Small intestine (tissue), 16 donors: ENCODE measurements around the gene MFSD6. TPM values are rescaled to one million over a fixed set of nuclear protein-coding genes. Genes with fewer than 3 reads are reported as not detected.
"Not testable (repeated sequence)": the region's sequence is repeated elsewhere in the genome, so short reads cannot be mapped to it uniquely, and the experiment has no call there.

Experiments used
- DNase-seq, 2 donors: peaks; one replicate each; pipeline versions ENCODE4 v3.0.0 to v3.0.0-alpha.2; 2013
- FAIRE-seq: peaks from 2 replicates; lab custom pipeline; 2012; peaks lifted over from hg19 to GRCh38; lab: Jason Lieb, UNC
- H3K27ac ChIP-seq, 3 donors: one replicate each; pipeline ENCODE4 v1.5.1; 2013; ENCODE audit warnings: low read length in 2 of 3, mild to moderate bottlenecking in 2 of 3, control low read depth in 1 of 3, inconsistent platforms in 1 of 3, low read depth in 1 of 3, moderate library complexity in 1 of 3
- H3K27me3 ChIP-seq, 3 donors: one replicate each; pipeline ENCODE4 v1.6.1; 2013; ENCODE audit warnings: low read length in 3 of 3, inconsistent platforms in 1 of 3; ENCODE audit not compliant: control insufficient read depth in 3 of 3, insufficient read depth in 3 of 3
- H3K36me3 ChIP-seq, 3 donors: one replicate each; pipeline ENCODE4 v1.6.1; 2013; ENCODE audit warnings: low read length in 3 of 3, inconsistent platforms in 1 of 3, low read depth in 1 of 3, mild to moderate bottlenecking in 1 of 3, moderate library complexity in 1 of 3; ENCODE audit not compliant: control insufficient read depth in 3 of 3, insufficient read depth in 2 of 3
- H3K4me1 ChIP-seq, 3 donors: one replicate each; pipeline ENCODE4 v1.6.1; 2013; ENCODE audit warnings: low read length in 2 of 3, inconsistent platforms in 1 of 3, low read depth in 1 of 3, mild to moderate bottlenecking in 1 of 3, moderate library complexity in 1 of 3; ENCODE audit not compliant: control insufficient read depth in 3 of 3, insufficient read depth in 2 of 3
- H3K4me3 ChIP-seq, 3 donors: one replicate each; pipeline ENCODE4 v1.5.1; 2013; ENCODE audit warnings: low read length in 3 of 3, control low read depth in 1 of 3, inconsistent platforms in 1 of 3, low read depth in 1 of 3, mild to moderate bottlenecking in 1 of 3, moderate library complexity in 1 of 3
- H3K9me3 ChIP-seq, 2 donors: one replicate each; pipeline ENCODE4 v1.6.1; 2013; ENCODE audit warnings: low read depth in 1 of 2, low read length in 1 of 2; ENCODE audit not compliant: control insufficient read depth in 2 of 2, insufficient read depth in 1 of 2
- WGBS, 3 donors: extraction: QIAGEN DNeasy Blood & Tissue Kit; methylation state at CpG; one replicate each; pipeline ENCODE4 v1.1.7; 2013; 5-methylcytosine and 5-hydroxymethylcytosine counted together
- long read RNA-seq, 10 donors: transcript quantifications; one replicate each; lab custom pipeline, GENCODE V29; 2026
- polyA plus RNA-seq, 4 donors: library from polyadenylated mRNA; stranded (reverse) in 3 of 4; unstranded in 1 of 4; fragments of 200-250 nt in 3 of 4; fragments of 120-200 nt in 1 of 4; gene quantifications; one replicate each; pipeline versions ENCODE4 v1.2.1 to v1.2.3, GENCODE V29; 2013
- donor health status: healthy with polysubstance abuse.
- donor health status: control.
- donor health status: control.
- donor health status: Bipolar disorder and iron deficiency.
- donor health status: healthy.

Gene MFSD6
- 10 to 100 TPM in 3 of 4 donors, 1 to 10 TPM in 1; 5.9 to 24.4 (median 15.1) TPM for polyA plus RNA-seq
- long read RNA-seq, donor 1, result 0 reads
- long read RNA-seq, donor 2, result 0 reads
- long read RNA-seq, donor 3, full-length matches to known transcripts, result 8 of 8 reads
- long read RNA-seq, donor 3, partial matches to known transcripts, result 0 of 8 reads
- long read RNA-seq, donor 3, other reads (novel, unspliced or antisense), result 0 of 8 reads
- long read RNA-seq, donor 4, result 0 reads
- long read RNA-seq, donor 5, result 0 reads
- long read RNA-seq, donor 6, partial matches to known transcripts, result 0 of 2 reads
- long read RNA-seq, donor 6, other reads (novel, unspliced or antisense), result 0 of 2 reads
- long read RNA-seq, donor 7, result 0 reads
- long read RNA-seq, donor 8, partial matches to known transcripts, result 0 of 1 reads
- long read RNA-seq, donor 8, other reads (novel, unspliced or antisense), result 0 of 1 reads
- long read RNA-seq, donor 9, partial matches to known transcripts, result 0 of 1 reads
- long read RNA-seq, donor 9, other reads (novel, unspliced or antisense), result 0 of 1 reads
- long read RNA-seq, donor 10, full-length matches to known transcripts, result 5 of 5 reads
- long read RNA-seq, donor 10, partial matches to known transcripts, result 0 of 5 reads
- long read RNA-seq, donor 10, other reads (novel, unspliced or antisense), result 0 of 5 reads

- Histone ChIP-seq H3K4me3 (peak within 1 kb of the TSS; percentile 51 to 95 (median 91)), H3K27ac (peak within 1 kb of the TSS; percentile 53 to 97 (median 93)), H3K36me3 (no peaks in the 10 kb centered on the region), H3K9me3 (no peaks in the 10 kb centered on the region), H3K27me3 (no peaks in the 10 kb centered on the region), H3K4me1 (peaks cover 4 to 24% (median 5%) of the 10 kb centered on the region in 3 donors)
- peak; percentile 72 to 86 for DNase-seq
- 1 to 2% (median 1%) methylated on average over 30 to 98 of the region's 98 CpGs for WGBS, 3 donors
- no peak for FAIRE-seq
Observed at GRCh38 chr2:190407662-190408537, at the start of gene MFSD6. MFSD6 (plus strand) TSS chr2:190408355; CDS start chr2:190436030, 27,675 bp downstream.

- FAIRE-seq, H3K4me3 ChIP-seq, H3K36me3 ChIP-seq, DNase-seq, H3K27me3 ChIP-seq, H3K9me3 ChIP-seq: not testable (repeated sequence)
- Histone ChIP-seq H3K4me1 (peaks cover 4 to 24% (median 8%) of the 10 kb centered on the region in 3 donors), H3K27ac (peak overlapping the region in 2 of 3 donors; percentile 3 to 24)
- 78 to 84% (median 80%) methylated on average over 8 of the region's 8 CpGs for WGBS, 3 donors
Observed at GRCh38 chr2:190358655-190359448, 49.3 kb upstream of the MFSD6 start.

- Histone ChIP-seq H3K9me3 (no peaks in the 10 kb centered on the region), H3K36me3 (peaks cover 0 to 2% (median 2%) of the 10 kb centered on the region in 3 donors), H3K4me3 (no peak overlapping the region), H3K27me3 (no peaks in the 10 kb centered on the region), H3K4me1 (peaks cover 0 to 14% (median 5%) of the 10 kb centered on the region in 3 donors), H3K27ac (no peak overlapping the region)
- no peak for FAIRE-seq
- no peak for DNase-seq
Observed at GRCh38 chr2:190360561-190360960, 47.6 kb upstream of the MFSD6 start.

- WGBS, 3 donors, result 84 to 99% (median 95%) methylated on average over 3 of the region's 3 CpGs
- no peak for DNase-seq
- Histone ChIP-seq H3K36me3 (peaks cover under 1 to 5% (median 2%) of the 10 kb centered on the region in 3 donors), H3K27me3 (no peaks in the 10 kb centered on the region), H3K4me3 (no peak overlapping the region), H3K4me1 (peaks cover 0 to 12% (median 5%) of the 10 kb centered on the region in 3 donors), H3K9me3 (no peaks in the 10 kb centered on the region), H3K27ac (no peak overlapping the region)
- FAIRE-seq, result no peak
Observed at GRCh38 chr2:190360965-190361364, 47.2 kb upstream of the MFSD6 start.

GRCh38 chr2:190361572-190361971 lies 46.6 kb upstream of the MFSD6 start:
- WGBS, 3 donors, result 56 to 92% (median 76%) methylated on average over 2 of the region's 2 CpGs
- DNase-seq (no peak), FAIRE-seq (no peak)
- Histone ChIP-seq H3K27ac (no peak overlapping the region), H3K4me3 (no peak overlapping the region), H3K27me3 (no peaks in the 10 kb centered on the region), H3K4me1 (peaks cover 0 to 8% (median 4%) of the 10 kb centered on the region in 3 donors), H3K36me3 (peaks cover 2 to 5% (median 5%) of the 10 kb centered on the region in 3 donors), H3K9me3 (no peaks in the 10 kb centered on the region)

GRCh38 chr2:190362894-190363293 lies 45.3 kb upstream of the MFSD6 start:
- Histone ChIP-seq H3K27ac (no peak overlapping the region), H3K4me3 (no peak overlapping the region), H3K36me3 (peaks cover 11% of the 10 kb centered on the region in 3 donors), H3K9me3 (no peaks in the 10 kb centered on the region), H3K27me3 (no peaks in the 10 kb centered on the region), H3K4me1 (peaks cover 0 to 2% (median 0%) of the 10 kb centered on the region in 3 donors)
- 100% methylated on average over 1 of the region's 1 CpG for WGBS, 3 donors
- DNase-seq, result no peak
- FAIRE-seq, result no peak

GRCh38 chr2:190365499-190366204 lies 42.5 kb upstream of the MFSD6 start:
- H3K9me3 ChIP-seq, result no peaks in the 10 kb centered on the region
- peaks cover 13 to 19% (median 15%) of the 10 kb centered on the region in 3 donors for H3K36me3 ChIP-seq
- DNase-seq (no peak), FAIRE-seq (no peak)
- no peaks in the 10 kb centered on the region for H3K27me3 ChIP-seq
- no peaks in the 10 kb centered on the region for H3K4me1 ChIP-seq
- no peak overlapping the region for H3K27ac ChIP-seq
- 91 to 98% (median 98%) methylated on average over 19 of the region's 19 CpGs for WGBS, 3 donors
- H3K4me3 ChIP-seq, result no peak overlapping the region
